ENCODE results near the gene CFAP73.

Gene CFAP73

GRCh38 chr12:113149361-113150150, at the start of gene CFAP73:
Gene CFAP73 (plus strand): TSS chr12:113149724. CDS start chr12:113149858, 134 bp downstream.
- peak; percentile 49 for DNase-seq (ENCODE audit: low read depth)
- TF ChIP-seq CTCF (IDR thresholded peaks at IDR 0.05; ENCODE audit: control insufficient read depth, insufficient read depth, low read depth, low read length, missing control alignments), result no peak
- no peak within 1 kb of the TSS for H3K4me3 ChIP-seq (ENCODE audit: control insufficient read depth, low read depth, low read length)

GRCh38 chr12:113099764-113100163, 49.8 kb upstream of the CFAP73 start:
- DNase-seq (ENCODE audit: low read depth), result no peak
- no peak for TF ChIP-seq CTCF (IDR thresholded peaks at IDR 0.05; ENCODE audit: control insufficient read depth, insufficient read depth, low read depth, low read length, missing control alignments)
- H3K4me3 ChIP-seq (ENCODE audit: control insufficient read depth, low read depth, low read length), result no peak overlapping the region

- no peak for TF ChIP-seq CTCF (IDR thresholded peaks at IDR 0.05; ENCODE audit: control insufficient read depth, insufficient read depth, low read depth, low read length, missing control alignments)
- no peak for DNase-seq (ENCODE audit: low read depth)
- H3K4me3 ChIP-seq (ENCODE audit: control insufficient read depth, low read depth, low read length), result no peak overlapping the region
Observed at GRCh38 chr12:113101751-113102150, 47.8 kb upstream of the CFAP73 start.

- DNase-seq (ENCODE audit: low read depth), result no peak
- H3K4me3 ChIP-seq (ENCODE audit: control insufficient read depth, low read depth, low read length), result no peak overlapping the region
- no peak for TF ChIP-seq CTCF (IDR thresholded peaks at IDR 0.05; ENCODE audit: control insufficient read depth, insufficient read depth, low read depth, low read length, missing control alignments)
Observed at GRCh38 chr12:113102811-113103210, 46.7 kb upstream of the CFAP73 start.

- H3K4me3 ChIP-seq (ENCODE audit: control insufficient read depth, low read depth, low read length), result no peak overlapping the region
- no peak for TF ChIP-seq CTCF (IDR thresholded peaks at IDR 0.05; ENCODE audit: control insufficient read depth, insufficient read depth, low read depth, low read length, missing control alignments)
Observed at GRCh38 chr12:113103756-113104450, 45.6 kb upstream of the CFAP73 start.

GRCh38 chr12:113104953-113105510, 44.5 kb upstream of the CFAP73 start:
- H3K4me3 ChIP-seq (ENCODE audit: control insufficient read depth, low read depth, low read length), result no peak overlapping the region
- no peak for TF ChIP-seq CTCF (IDR thresholded peaks at IDR 0.05; ENCODE audit: control insufficient read depth, insufficient read depth, low read depth, low read length, missing control alignments)
- no peak for DNase-seq (ENCODE audit: low read depth)

More at GRCh38 chr12:113103756-113104450, 45.6 kb upstream of the CFAP73 start:
- DNase-seq (ENCODE audit: low read depth), result no peak

Measured in AG09309 (cell line).